Stimulated activated CD4-positive, alpha-beta T cell treated with anti-CD3 and anti-CD28 coated beads, Interleukin-15, amount 100 ng/mL, for 1 hour (primary cell): ENCODE data around the gene STK39.

ENCODE experiments used
- DNase-seq, 2 donors: peaks; one replicate each; pipeline ENCODE4 v3.0.0-alpha.2; 2020; ENCODE audit warnings: low read depth in 1 of 2, low spot score in 1 of 2

STK39 gene

DNA sequence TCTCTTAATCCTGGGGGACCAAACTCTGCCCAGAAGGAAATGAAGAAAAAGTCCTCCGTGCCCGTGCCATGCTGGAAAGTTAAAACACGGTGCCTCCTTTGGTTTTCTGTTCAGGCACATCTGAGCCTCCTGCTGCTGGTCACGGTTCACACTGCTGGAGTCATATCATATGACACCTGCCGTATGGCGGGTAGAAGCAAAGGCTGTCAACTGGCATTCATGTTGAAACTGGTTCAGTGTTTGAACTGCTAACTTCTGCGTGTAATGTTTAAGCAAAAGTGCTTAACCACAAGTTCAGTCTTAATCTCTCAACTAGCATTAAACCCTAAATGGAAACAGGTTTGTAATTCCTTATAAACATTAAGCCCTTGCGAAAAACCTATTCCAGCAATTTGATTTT is 3.1 kb downstream of the STK39 start:
- peak in 1 of 2 donors; percentile 7 for DNase-seq

DNA sequence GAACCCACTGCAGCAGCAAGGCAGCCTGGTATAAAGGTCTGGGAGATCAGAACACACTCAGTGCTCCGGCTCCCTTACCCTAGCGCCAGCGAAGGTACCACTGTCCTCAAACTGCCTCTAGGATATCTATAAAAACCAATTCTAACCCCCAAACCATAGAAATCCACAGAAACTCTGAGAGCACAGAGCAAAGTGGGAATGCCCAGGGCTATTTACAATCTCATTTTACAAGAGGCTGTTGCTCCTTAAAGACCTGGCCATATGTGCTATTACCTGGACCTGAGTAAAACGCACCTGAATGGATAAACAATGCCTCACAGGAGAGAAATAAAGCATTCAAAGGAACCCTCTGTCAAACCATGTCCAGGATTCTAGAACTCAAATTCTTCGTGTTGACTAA is 4.3 kb downstream of the STK39 start:
- no peak for DNase-seq

DNA sequence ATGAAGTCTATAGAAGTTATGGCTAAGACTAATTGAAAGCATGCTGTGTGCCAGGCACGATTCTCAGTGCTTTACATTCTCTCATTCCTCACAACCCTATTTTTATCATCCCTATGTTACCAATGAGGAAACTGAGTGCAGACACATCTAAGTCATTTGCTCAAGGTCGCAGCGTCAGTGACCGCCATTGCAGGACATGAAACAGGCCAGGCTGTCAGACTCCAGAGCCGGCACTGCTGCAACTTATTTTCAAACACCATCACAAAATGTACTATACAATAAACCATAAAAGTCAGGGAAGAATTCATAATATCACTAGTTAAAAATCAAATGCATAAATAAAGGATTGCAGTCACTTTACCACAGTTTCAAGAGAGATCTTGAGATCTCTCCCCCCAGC is 5.6 kb downstream of the STK39 start:
- DNase-seq: no peak

DNA sequence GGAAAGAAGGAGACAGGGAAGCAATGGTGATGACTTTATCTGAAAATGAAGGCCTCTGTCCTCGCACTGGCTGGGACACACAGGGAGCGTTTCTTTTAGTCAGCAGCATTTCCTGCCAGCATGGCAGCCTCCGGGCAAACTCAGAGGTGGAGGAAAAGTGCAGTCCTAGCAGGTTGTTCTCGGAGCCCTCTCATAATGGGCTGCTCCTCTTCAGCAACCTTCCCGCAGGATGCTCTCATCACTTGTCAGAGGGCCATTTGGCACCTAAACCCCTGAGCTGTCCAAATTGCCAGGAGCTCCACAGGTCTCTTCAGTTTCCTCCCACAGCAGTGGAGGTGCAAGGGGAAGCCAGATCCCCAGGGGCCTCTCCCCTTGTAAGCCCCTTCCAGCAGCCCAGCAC is 6.2 kb downstream of the STK39 start:
- DNase-seq: no peak

DNA sequence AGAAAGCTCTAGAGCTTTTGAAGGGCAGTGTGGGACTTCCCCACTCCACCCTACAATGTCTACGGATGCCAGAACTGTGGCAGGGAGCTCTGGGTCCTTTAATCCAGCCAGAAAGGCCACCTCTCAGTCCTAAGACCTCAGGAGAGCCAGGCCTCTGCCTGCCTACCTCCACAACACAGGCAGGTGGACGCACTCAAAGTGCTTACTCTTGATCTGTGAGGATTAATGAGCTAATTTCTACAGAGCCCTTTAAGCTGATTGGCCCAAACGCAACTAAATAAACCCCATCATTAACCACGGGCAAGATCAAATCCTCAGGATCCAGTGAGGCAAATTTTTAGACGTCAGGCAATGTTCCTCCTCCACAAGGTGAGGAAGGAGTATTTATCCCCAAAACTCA is 8.1 kb downstream of the STK39 start:
- no peak for DNase-seq

DNA sequence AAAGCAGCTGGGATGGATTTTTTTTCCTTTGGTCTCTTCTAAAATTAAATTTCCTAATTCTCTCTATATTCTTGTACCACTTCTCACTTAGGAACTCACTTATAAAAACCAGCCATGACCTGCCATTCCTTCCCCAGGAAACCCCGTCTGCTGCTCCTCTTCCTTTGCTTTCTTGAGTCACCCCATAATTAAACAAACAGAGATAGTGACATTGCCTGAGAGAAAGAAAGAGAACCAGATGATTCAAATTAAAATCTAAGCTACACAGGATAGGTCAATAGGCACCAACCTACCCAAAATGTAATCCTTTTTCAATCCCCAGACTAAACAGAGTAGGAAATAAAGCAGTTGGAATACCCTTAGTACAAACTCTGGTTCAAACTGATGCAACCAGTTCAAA is 9.7 kb downstream of the STK39 start:
- DNase-seq: no peak

DNA sequence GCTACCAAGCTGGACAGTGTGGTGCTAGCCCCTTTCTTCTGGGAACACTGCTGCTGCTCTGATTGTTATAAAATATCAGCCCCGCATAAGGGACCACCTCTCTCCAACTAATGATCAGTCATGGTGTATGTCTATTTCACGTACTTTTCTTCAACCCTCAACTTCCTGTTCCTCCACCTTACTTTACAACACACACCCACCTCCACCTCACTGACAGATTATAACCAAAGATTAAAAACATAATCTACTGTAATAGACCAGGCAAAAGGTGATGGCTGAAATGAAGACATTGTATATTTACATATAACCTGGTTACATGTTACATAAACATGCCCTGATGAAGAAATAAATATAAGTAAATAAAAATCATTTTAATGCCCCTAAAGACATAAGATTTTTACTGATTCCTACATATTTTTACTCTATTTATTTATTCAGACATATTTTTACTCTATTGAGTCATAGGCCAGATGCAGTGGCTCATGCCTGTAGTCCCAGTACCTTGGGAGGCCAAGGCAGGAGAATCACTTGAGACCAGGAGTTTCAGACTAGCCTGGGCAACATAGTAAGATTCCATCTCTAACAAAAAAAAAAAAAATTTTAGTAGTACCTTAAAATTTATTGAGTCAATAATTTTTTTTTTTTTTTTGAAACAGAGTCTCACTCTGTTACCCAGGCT is 12.8 kb downstream of the STK39 start:
- DNase-seq: no peak

DNA sequence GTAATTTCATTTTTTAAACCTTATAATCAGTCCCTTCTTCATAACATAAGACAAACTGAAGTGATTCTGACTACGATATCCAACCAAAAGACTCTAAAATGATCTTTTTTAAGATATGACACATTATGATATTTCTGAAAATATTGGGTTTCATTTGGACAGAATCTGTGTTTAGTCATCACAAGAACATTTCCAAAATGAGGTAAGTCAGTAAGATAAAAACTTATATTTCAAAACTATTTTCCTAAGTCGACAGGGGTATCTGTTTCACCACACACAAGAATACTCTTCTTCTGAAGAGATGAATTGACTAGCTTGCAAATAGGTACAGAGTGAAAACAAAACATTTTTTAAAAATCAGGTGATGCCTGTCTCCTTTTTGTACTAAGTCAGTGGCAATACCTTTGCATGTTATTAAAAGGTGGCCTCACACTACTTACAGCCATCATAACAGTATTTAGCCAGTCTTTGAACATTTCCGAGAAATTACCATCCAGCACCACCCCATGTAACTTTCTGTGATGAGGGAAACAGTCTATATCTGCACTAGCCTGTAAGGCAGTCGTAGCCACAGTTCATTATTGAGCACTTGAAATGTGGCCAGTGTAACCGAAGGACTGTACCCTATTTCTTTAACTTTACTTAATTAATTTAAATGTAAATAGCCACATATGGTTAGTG is 13.5 kb downstream of the STK39 start:
- DNase-seq: no peak

DNA sequence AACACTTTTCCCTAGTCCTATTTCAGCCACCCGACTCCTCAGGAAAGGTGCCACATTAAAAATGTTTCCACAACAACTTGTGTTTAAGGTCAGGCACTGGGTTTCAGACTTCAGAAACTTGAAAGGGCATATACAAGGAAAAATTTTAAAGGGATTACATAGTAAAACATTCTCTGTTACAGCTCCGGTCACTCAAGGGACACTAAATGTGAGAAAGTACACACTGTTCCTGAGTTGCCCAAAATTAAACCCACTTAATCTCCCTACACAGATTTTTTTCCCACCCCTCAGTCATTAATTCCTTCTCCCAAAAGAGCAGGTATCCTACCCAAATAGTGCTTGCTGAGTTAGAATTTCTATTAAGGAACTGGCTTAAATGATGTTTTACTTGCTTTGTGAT is 14.2 kb downstream of the STK39 start:
- no peak for DNase-seq

DNA sequence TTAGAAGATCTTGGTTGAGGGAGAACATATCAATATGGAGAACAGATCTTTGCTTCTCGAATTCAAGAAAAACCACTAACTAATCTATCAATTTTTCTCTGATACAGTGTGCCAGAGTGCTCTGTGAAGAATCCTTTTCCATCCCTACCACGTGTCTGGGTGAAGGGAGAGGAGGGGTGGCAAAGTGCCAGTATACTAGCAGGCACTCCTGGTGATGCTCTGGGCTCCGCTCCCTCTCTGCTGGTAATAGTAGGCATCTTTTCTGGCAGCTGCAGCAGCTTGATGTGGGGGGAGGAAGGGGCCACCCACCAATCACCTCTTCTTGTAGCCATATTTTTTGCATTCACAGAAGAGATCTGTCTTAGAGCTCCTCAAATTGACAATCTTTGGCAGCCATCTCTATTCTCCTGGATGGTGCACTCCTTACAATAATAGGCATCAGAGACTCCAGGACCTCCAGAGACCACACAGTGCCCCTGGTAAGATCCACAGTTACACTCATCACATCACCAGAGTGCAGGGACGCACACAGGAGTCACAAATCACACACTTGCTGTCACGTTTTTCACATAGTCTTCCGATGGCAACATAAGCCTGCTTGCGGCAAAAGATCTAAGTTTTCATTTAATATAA is 15.7 kb downstream of the STK39 start:
- no peak for DNase-seq

DNA sequence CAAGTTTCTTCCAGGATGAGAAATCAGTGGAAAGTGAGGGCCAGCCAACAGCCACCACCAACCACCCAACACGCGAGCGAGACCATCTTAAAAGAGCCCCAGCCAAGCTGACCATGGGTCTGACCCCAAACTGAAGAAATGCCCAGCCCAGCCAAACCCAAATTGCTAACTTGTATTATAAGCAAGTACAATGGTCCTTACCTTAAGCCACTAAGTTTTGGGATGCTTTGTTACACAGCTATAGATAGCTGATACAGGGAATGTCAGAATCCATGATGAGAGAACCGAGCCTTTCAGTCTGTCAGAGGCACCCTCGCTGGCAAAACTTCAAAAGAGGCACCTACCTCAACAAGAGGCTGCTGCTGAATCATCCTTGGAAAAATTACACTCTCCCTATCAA is 17.0 kb downstream of the STK39 start:
- no peak for DNase-seq

DNA sequence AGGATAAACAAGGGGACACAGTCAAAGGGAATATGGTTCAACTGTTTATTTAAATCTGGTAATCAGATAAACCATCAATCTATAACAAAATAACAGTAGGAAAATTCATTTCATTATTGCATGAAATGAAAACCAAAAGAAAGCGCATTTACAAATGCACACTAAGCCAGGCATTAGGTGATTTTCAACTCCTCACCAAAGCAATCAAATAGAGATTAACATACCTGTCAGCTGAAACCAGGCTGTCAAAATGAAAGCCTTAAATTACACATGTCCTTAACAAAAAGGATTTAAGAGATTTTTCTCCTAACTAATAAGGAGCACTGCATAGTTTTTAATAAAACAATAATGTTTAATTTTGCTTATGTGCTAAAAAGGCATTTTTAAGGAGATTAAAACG is 23.0 kb downstream of the STK39 start:
- DNase-seq: no peak

DNA sequence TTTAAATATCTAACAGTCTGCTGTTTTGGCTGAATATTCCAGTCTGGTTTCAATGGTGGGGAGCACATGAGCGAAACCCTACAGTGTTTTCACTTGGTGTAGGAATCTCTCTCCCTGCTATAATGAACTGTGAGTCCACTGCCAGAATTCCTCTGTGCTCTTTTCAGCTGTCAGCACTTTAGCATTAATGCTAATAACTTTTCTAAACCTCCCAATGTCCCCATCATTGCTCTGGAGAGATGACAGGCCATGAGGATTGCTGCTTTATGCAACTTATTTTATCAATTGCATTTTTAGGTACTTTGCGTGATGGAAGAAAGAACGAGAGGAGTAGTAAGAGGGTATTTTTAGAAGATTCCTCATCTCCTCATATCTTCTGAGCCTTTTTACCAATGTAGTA is 25.3 kb downstream of the STK39 start:
- no peak for DNase-seq

DNA sequence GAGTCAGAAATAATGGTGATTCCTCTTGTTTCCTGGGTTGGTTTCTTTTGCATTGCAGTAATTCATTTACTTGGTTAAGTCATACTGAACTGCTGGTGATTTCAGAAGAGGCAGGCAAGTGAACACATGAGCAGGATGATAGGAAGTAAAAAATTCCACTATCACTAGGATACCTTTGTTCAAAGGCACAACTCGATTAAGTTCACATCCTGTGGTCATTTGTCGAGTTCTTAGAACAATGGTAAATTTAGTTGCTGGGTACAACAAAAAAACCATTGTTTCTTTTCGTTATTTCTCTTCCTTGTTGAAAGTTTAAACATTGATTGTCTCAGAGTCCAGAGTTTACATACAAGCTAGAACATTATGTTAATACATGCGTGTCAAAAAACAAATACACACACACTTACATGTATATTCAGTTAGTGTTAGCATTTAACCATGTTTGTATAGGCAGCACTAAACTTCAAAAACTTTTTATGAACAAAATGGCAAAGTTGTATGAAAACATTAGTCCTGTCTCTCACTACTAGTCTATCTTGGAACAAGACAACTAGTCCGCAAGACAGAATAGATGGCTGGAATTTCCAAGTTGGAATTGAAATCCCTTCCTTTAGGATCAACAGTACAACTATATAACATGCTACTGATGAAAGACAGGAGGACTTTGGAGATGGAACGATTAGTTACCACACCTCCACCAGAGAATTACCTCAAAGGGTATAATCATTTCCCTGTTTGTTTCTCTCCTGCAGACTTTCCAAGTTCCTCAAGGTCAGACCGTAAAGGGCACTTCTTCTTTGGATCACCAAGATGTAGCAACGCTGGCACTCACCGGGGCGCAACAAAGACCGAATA is 26.2 kb downstream of the STK39 start:
- no peak for DNase-seq

DNA sequence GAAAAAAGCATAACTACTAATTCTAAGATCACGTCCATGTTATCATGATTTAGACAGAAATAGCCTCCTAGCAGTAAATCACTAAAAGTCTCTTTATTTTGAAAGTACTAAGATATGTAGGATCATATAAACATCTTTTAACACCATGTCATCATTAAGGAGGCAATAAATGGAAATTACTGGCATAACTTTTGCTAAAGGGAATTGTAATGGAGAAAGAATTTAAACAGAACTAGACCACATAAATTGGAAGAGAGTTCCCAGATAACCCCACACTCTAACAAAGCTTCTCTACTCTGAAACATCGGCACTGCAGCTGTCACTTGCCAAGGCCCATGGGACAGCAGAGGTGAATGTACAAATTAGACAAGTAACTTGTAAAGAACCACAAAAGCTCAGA is 29.5 kb downstream of the STK39 start:
- no peak for DNase-seq

DNA sequence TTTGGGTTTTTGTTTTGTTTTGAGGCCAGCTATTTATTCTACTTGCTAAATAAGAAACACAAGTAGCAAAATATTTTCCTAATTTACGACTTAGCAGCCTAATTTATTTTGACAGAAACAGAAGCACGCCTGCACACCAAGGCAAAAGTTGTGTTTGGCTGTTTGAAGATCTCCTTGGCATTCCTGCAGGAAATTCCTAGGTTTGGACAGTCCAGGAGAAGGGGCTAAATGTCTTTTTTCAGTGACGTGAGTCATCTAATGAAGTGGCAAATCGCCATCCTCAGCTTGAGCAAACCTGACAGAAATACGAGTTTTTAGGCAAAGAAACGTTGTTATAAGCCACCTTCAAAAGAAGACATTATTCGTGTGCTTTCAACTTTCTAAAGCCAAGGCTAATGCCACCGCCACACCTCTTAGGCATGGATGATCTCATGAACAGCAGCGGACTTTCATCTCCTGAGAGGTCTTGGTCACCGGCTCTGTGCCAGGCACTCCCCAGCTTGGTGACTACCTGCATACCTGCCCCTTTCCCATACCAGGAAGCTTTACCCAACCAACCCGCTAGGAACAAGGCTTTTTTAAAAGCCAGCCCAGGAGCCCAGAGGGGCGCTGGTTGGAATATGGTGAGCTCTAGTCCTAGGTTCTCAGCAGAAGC is 30.9 kb downstream of the STK39 start:
- no peak for DNase-seq

DNA sequence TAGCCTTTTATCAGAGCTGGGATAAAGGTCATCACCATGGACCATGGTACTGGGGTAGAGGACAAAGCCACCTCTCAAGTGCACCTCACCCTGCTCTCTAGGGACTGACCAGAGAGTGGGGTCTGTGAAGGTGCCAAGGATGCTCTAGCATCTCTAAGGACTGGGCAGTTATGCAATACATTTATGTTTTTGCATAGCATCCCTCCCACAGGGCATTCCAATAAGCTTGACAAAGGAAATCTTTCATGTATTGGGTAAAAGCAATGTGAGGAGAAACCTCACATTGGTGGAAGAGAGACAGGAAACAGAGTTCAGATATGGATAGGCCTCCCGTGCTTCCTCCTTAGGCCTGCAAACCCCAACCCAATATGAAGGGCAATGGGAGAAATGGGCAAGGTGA is 31.6 kb downstream of the STK39 start:
- DNase-seq: no peak

DNA sequence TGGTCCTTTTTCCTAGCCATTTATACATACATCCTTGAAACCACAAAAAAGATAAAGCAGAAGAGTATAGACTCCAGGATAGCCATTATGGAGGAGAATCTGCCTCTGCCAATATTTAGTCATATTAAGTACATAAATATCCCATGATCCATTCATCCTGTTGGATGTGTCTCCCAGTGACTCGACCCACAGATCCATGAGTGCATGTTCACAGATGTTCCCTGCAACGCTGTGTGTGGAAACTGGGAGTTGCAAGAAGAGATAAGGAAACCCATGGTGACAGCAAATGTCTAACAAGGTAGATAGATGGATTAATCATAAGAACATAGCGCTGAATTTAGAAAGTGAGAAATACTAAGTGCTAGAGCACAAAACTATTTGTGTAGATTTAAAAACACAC is 34.5 kb downstream of the STK39 start:
- no peak for DNase-seq

DNA sequence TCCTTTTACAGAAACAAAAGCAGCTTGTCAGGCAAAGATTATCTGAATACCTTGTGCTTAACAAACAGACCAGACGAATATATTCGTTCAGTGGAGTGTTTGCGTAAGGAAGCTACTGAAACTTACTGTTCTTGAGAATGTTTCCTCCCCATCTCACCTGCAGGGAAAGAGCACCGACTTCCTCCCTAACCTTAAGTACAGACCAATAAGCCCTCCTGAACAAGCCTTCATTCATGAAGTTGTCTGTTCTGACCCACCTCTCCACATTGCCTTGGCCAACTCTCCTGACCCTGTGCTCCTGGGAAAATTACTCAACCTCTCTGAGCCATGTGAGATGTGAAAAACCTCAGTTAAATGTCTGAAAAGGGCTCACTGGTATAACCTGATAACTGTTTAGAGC is 35.2 kb downstream of the STK39 start:
- DNase-seq: no peak

DNA sequence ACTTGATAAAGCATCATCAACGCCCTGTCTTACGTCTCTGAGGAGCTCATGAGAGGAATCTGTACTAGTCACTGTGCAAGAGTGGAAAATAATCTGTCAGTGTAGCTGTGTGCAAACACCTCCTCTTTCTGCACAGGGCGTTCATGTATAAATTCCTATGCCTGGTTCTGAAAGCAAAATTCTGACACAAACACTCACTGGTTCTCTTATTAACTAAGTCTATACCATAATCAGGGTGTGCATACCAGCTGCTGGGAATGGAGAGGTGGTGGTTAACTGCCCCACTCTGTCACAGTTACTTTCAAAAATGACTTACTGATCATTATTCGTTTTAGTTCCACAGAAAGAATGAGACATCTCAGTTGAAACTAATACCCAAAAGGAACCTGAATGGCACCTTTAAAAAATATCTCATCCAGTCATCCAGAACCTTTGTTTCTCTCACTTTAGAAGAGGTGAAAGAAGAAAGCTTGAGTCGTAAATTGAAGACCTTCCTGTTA is 35.7 kb downstream of the STK39 start:
- DNase-seq: no peak

DNA sequence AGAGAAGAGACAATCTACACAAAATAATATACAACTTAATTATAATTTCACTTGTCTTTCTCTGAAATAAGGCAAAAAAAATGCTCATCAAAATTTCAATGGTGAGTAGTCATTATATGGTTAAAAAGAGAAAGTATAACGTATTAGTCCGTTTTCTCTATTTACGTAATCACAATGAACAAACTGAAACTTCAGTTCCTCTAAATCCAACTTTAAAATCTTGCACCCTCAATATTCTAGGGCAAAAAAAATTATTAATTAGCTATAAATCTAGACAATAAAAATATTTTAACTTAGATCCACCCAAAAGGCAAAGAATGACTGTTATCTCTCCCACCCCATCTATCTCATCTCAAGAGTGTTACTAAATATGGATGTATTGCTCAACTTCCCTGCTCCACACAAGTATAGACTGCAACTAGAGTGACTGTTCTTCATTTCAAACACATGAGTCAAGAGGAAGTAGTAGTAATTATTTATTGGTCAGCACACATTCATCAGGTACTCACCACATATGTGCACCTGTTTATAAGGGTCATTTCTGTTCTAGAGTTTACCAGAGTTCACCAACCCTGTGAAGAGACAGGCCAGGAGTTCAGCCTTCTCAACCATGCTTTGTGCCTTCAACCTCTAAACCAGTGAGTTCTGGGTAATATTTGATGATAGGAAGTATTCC is 36.4 kb downstream of the STK39 start:
- DNase-seq: no peak
